Measurements from ENCODE around the gene PLIN5.

DNA sequence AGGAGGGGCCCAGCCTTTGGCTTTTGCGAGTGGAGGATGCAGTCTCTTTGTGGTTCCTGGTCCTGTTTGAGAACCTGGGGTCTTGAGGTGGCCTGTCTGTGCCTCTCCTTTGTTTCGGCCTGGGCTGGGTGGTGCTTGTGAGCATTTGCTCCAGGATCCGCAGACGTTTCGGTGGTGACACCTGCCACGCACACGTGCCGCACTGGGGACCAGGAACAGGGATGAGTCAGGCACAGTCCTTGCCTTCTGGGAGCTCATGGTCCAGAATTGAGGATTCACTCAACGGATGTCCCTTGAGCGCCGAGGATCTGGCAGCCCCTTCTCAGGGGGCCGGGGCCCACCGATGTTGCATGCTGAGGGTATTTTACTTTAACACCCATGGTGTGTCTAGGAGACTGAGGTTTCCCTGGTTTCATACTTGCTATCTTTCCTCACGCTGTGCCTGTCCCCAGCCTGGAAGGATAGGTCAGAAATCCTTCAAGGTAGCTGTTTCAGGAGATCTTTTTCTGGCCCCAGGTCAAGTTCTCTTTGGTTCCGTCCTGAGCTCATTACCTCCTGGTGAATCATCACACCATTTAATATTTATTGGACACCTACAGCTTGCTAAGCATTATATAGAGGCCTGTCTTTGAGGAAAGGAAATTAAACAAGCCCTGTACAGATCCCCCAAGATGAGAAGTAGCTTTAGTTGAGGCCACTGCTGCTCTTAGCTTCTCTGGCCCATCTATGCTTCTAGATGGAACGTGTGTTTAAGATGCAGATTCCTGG, 57.8 kb downstream of the PLIN5 start:
- TF ChIP-seq, protein P1, sequence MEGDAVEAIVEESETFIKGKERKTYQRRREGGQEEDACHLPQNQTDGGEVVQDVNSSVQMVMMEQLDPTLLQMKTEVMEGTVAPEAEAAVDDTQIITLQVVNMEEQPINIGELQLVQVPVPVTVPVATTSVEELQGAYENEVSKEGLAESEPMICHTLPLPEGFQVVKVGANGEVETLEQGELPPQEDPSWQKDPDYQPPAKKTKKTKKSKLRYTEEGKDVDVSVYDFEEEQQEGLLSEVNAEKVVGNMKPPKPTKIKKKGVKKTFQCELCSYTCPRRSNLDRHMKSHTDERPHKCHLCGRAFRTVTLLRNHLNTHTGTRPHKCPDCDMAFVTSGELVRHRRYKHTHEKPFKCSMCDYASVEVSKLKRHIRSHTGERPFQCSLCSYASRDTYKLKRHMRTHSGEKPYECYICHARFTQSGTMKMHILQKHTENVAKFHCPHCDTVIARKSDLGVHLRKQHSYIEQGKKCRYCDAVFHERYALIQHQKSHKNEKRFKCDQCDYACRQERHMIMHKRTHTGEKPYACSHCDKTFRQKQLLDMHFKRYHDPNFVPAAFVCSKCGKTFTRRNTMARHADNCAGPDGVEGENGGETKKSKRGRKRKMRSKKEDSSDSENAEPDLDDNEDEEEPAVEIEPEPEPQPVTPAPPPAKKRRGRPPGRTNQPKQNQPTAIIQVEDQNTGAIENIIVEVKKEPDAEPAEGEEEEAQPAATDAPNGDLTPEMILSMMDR (IDR thresholded peaks at IDR 0.05): no peak
- TF ChIP-seq POLR2A (IDR thresholded peaks at IDR 0.05): no peak
